ENCODE results near the gene LMO7.

DNA sequence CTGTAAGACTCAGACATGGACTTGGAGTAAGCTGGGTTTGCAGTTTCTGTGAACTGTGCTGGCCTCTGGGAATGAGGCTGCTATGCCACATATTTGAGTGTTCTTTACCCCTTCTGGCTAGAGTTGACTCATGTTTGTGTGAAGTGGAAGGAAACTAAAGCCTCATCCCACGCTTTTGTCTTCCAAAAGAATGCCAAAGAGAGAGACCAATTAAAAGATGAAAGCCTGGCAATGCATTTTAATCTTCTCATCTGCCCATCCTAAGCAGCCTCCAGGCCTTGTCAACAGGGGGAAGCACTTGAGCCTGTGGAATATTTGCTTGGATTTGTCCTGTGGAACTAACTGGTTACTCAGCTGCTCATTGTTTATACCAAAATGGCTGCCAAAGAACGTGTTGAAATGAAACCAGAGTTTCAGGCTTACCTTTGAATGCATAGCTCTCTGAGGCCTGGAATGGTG is 49.1 kb downstream of the LMO7 start:
- no peak for TF ChIP-seq POLR2A (IDR thresholded peaks at IDR 0.05)
- TF ChIP-seq, protein P1, sequence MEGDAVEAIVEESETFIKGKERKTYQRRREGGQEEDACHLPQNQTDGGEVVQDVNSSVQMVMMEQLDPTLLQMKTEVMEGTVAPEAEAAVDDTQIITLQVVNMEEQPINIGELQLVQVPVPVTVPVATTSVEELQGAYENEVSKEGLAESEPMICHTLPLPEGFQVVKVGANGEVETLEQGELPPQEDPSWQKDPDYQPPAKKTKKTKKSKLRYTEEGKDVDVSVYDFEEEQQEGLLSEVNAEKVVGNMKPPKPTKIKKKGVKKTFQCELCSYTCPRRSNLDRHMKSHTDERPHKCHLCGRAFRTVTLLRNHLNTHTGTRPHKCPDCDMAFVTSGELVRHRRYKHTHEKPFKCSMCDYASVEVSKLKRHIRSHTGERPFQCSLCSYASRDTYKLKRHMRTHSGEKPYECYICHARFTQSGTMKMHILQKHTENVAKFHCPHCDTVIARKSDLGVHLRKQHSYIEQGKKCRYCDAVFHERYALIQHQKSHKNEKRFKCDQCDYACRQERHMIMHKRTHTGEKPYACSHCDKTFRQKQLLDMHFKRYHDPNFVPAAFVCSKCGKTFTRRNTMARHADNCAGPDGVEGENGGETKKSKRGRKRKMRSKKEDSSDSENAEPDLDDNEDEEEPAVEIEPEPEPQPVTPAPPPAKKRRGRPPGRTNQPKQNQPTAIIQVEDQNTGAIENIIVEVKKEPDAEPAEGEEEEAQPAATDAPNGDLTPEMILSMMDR (IDR thresholded peaks at IDR 0.05 in 8 of 11, conservative IDR thresholded peaks at IDR 0.05 in 3 of 11), result no peak
- TF ChIP-seq POLR2AphosphoS5 (IDR thresholded peaks at IDR 0.05), result no peak

Measured in spleen (tissue), 7 donors.